ENCODE data around the gene PLAGL2.
"Not testable (repeated sequence)": the region's sequence is repeated elsewhere in the genome, so short reads cannot be mapped to it uniquely, and the experiment has no call there.

The PLAGL2 gene

DNA sequence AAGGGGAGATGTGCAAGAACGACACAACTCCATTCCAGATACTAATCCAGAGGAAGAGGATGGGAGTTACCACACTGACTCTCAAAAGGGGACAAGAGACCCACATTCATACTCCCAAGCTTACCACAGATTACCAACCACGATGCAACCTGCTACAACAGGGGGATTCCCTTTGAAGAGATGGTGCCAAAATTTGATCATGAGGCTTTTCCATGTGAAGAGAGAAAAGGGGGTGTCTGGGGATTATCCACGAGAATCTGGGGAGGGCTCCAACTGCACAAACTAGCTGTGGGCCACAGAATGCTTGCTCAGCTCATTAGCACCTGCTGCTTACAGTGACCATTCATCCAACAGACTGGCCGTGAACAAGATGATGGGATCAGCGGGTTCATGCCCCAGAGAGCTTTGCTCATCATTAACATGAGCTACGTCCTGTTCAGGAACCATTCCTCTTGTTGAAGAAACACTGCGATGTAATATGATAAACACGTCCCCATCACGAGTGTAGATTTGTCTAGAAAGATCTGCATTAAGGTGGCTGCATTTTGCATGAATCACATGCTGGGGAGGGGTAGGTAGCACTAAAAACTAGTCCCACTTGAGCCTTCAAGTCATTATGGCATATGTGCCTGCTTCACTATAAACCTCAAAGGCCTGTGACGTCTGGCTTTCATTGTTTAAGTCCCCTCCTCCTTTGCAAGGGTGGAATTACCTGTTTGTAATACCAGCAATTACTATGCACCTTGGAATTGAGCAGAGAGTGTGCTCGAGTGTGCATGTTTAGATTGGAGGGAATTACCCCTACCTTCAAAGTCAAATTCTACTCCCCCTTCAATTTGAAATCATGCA, 4.0 kb downstream of the PLAGL2 start:
- DNase-seq = no peak

DNA sequence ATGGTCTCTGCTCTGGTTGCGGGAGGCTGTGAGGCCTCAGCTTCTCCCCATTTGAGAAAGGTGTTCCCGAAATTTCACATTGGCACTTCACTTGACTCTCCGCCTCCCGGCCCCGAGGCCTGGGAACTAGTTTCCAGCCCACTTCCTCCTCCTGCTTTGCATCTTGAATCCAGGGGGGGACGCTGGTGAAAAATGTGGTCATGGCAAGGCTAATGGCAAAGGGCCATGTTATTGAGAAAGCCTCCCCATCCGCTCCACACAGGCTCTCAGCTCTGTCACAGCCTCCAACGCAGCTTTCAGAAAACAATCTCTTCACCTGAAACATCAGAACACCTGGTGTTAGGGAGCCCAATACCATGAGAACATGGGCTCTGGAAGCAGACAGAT, 5.6 kb downstream of the PLAGL2 start:
- no peak for DNase-seq

DNA sequence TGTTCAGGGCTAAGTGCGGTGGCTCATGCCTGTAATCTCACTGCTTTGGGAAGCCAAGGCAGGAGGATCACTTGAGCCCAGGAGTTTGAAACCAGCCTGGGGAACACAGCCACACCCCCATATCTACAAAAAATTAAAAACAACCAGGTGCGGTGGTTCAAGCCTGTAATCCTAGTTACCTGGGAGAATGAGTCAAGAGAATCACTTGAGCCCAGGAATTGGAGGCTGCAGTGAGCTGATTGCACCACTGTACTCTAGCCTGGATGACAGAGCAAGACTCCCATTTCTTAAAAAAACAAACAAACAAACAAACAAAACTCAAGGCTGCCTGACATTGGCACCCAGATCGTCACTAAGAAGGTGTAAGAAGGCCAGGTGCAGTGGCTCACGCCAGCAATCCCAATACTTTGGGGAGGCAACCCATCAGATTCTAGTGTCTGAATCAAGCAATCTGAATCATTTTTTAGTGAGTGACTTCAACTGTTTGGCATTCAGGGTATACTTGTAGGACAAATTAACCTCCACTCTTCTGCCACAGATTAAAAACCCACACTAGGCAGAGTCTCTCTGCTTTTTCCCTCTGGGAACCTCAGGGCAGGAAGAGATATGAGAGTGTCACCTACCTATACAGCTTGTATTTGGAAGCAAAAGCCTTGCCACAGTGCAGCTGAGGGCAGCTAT, 6.1 kb downstream of the PLAGL2 start:
- DNase-seq = peak; percentile 29

DNA sequence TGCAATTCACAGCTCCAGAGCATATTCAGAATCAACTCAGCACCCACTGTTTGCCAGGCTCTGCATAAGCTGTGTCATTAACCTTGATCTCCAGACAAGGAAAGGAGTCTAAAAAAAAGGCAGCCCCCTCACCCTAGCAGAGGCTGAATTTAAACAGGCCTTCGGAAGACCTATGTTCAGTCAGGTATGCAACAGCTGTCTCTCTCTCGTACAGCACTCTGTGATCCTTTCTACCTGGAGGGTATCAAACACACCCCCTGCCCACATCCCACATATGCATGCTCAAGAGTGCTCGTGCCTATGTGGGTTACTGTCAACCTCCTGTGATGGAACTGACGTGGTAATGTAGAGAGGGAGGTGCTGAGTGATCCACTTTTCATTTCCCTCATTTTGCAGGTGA, 8.5 kb downstream of the PLAGL2 start:
- DNase-seq = no peak

DNA sequence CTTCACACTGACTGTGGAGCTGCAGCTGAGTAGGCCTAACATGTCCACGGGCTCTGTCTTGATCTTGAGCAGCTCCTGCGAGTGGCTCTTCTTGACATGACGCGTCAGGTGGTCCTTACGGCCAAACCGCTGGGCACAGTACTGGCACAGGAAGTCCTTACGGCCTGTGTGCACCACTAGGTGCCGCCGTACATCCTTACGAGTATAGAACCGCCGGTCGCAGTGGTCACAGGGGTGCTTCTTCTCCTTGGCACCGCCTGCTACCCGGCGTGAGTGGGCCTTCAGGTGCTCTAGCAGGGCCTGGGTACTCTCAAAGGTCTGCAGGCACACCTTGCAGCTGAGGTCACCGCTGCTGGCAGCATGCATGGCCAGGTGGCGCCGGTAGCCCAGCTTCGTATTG, 10.4 kb downstream of the PLAGL2 start:
- DNase-seq = not testable (repeated sequence)

DNA sequence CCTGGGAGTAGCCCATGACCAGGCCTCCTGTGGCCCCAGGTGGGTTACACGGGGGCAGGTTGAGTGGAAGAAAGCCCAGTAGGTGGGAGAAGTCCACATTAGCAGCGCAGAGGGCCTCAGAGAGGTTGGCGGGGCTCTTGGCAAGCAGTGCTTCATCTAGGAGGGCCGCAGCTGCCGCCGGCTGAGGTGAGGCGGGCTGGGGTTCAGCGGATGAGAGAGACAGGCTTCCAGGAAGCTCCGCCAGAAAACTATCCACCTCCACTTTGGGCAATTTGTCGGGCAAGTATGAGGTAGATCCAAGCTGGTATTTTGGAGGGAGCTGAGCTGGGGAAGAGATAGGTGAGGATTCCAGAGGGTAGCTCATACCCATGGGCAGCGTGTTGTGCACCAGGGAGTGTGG, 10.9 kb downstream of the PLAGL2 start:
- not testable (repeated sequence) for DNase-seq

DNA sequence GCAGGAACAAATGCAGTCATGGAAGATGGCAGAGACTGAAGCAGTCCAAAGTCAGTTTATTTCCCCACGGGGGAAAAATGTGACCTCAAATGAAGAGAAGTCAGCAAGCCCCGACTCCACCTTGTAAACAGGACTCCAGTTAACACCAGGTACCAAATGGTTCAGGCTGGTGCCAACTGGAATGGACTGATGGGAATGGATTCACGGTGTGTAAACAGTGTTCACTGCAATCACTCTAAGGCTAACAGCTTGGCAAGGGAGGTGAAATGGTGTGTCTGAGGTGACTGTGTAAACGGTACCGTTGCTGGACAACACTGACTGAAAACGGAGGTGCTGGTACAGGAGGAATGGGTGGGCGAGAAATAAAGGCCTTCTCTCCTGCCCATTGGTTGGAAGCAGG, 12.0 kb downstream of the PLAGL2 start:
- no peak for DNase-seq

DNA sequence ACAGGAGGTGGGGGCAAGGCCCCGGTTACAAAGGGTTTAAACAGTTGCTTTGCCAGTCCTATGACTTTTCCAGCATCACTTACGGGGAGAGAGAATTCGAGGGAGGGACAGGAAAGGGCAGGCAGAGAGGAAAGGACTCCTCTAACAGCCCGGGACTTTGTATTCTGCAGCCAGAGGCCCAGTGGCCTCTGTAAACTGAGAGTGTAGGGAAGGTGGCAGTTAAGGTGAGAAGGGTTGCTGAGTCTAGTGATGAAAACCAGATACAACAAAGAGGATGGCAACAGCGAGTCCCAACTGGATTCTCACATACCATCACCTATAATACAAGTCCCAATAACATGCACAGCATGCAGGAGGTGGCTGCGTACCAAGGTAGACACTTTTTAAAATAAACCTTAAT, 13.5 kb downstream of the PLAGL2 start:
- no peak for DNase-seq

DNA sequence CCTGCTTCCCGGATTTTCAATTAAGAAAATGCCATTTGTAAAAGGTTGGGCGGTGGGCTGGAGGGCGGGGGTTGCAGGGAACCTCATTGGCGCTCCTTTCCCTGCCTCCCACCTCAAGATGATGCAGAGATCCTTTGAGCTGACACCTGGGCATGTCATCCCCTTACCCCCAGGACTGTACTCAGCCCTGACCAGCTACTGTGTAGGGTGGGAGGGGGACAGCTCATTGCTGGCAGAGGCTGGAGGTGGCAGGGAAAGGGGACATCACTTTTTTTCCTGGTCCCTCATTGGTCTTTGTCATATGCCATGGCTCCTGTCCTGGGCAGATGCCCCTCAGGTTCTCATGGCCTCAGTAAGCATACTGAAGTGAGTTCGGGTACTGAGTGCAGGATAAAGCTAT, 14.2 kb downstream of the PLAGL2 start:
- not testable (repeated sequence) for DNase-seq

DNA sequence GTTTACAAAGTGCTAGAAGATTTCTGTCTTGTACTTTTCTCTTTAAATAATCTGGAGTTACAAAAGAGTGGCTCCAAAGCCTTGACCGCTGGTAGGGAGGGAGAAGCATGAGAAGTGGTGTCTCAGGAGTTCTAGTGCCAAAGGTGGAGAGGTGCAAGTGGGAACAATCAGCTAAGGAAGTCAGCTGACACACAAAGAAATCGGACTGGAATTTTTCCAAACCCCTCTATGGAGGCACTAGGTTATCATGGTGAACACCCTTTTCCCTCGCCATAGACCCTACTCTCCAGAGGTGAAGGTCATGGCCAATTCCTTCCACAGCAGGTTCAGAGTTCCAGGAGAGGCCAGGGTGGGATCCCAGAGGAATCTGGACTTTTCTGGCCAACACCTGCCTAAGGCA, 14.8 kb downstream of the PLAGL2 start:
- no peak for DNase-seq

DNA sequence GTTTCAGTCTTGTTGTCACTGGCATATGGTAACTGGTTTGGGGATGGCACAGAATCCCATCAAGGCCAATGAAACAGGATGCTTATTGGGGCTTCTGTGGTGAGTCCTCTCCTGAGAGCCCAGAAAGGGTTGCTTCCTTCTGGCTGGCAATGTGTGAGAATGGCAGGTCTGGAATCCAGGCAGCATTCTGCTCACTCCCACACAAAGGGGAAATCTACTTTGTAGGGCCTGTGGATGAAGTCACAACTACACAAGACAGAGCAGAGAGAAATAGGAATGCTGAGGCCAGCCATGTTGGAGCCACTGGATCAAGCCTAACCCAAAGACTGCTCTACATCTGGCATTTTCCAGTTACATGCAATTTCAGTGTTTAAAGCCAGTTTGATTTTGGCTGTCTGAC, 15.7 kb downstream of the PLAGL2 start:
- DNase-seq = no peak

DNA sequence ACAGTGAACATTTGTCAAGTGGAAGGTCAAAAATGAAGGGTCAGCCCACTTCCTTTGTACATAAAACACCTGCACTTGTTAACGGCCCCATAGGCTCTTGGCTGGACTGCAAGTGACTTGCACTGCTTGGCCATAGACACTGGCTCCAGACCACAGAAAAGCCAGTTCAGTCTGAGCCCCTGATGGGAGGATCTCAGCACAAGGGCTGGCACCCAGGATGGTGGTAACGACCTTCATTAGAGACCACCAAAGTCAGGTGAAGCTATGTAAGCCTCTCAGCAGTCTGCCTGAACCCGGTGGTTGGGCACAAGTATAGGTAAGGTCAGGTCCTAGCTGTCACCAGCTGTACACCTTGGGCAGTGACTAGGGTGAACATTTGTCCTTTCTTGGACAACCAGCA, 16.1 kb downstream of the PLAGL2 start:
- no peak for DNase-seq

DNA sequence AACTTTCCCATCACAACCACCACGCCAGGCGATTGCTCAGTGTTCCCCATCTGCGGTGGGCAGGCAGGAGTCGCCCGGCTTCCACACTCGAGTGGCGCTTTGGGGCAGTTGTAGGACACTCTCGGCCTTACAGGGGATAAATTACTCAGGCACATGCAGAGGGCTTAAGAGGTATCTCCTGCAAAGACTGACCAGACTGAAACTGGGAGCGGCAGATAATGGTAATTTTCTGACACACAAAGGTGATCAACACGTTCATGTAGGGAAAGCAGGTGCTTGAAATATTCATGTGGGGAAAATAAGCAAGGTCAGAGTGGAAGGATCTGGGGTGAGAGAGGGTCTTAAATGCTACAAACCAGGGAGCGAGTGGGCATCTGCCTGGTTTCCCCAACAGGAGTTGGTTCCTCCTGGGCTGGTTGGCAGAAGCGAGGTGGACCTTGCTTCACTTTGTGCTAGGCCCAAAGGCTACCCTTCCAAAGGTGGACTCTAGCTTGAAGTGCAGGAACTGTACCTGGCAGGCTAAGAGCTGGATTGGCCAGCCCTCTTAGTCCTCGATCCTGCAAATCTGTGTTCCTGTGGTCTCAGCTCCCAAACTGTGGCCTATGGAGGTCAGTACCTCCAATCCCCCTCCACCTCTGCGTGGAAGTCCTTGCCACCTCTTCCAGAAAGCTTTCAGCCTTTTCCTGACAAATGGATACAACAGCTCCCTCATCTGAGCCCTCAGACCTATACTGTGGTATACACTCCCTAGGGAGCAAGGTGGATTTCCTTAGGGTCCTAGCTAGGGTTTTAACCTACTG, 16.7 kb downstream of the PLAGL2 start:
- no peak for DNase-seq

DNA sequence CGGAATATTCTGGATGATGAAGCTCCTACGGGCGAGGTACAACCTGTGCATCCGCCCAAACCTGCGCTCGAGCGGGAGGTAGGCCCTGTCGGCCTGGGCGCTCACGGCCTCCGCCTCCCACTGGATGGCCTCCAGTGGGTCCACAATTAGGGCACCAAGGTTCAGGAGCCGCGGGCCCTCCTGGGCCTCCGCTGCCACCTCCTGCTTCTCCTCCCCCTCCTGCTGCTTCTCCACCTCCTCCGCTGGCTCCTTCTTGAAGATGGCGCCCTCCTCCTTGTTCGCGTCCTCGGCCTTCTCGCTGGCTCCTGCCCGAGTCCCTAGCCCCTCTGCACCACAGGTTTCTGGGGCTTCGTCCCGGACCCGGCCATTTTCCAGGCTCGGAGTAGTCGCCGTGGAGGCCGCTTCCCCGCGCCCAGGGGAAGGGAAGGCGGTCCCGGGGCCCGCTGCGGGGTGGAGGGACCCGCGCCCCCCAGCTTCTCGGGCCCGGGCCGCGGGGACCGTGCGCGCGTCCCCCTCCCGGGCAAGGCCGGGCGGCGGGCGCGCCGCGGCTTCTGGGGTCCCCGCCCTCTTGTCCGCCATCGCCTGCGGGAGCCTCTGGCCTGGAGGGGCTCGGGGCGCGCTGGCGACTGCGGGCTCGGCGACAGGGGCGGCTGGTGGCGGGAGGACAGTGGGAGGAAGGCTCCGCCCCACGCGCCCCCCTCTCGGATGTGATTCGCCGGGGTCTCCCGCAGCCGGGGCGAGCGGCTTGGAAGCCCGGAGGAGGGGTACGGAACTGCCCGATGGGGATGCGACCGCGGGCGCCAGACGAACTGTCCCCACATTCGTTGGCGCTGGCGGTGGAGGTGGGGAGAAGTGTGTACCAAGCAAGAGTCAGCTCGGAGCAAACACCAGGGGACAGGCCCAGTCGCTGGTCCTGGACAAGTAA, 17.6 kb downstream of the PLAGL2 start:
- peak; percentile 33 for DNase-seq

DNA sequence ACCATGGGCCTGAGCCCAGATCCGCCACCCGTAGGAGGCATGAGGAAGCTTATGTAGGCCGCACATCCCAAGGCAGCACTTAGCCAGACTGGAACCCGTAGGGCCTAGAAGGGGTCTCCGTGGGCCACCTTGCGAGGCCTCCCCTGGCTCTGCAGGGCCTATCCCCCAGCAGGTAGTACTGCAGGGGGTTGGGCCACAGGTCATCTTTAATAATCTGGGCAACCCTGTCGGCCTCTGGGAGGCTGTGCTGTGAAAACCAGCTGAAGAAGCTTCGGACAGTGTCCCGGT, 18.5 kb downstream of the PLAGL2 start:
- DNase-seq = no peak

DNA sequence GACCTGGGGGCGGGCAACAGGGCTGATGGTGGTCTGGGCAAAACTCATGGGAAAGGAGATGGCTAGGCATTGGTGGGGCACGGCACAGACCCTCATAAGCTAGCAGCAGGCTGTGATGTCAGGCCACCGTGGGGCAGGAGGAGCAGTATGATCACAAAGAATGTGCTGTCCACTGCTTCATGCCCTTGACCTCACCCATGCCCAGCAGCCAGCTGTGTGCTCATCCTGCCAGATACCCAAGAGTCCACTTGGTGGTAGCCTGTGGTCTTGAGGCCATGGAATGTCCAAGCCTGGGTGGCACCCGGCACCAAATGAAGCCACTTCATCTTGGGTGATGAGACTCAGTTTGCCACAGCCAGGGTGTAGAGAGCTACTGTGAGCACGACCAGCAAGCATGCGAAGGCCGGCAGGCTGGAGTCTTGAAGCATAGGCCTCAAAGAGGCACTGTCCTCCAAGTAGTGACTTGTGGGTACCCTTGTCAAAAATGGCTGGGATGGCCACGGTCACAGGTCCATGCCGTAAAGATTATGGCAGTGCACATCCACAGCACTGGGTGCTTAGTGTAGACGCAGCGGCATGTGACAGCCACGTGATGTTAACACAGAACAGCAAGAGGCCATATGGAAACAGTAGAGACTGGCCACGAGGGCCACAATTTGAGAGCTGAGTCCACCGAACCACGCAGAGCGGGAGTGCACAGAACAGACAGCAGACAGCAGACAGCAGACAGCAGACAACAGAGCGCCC, 19.0 kb downstream of the PLAGL2 start:
- DNase-seq = no peak

DNA sequence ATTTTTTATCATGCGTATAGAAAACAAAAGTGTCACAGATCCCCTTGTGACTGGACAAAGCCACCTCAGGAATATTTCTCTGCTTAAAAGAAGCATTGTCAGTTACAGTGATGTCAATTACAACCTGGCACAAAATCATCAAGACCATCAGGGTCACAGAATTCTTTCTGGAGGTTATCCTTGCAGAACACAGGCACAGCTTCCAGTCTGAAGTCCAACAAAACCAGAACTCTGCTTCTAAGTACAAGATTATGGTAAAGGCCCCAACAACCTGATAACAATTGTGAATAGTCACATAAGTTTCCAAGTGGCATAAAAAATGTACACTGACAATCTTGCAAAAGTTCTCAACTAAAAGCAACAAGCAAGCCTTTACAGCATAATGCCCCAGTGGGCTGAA, 21.0 kb downstream of the PLAGL2 start:
- DNase-seq = no peak

DNA sequence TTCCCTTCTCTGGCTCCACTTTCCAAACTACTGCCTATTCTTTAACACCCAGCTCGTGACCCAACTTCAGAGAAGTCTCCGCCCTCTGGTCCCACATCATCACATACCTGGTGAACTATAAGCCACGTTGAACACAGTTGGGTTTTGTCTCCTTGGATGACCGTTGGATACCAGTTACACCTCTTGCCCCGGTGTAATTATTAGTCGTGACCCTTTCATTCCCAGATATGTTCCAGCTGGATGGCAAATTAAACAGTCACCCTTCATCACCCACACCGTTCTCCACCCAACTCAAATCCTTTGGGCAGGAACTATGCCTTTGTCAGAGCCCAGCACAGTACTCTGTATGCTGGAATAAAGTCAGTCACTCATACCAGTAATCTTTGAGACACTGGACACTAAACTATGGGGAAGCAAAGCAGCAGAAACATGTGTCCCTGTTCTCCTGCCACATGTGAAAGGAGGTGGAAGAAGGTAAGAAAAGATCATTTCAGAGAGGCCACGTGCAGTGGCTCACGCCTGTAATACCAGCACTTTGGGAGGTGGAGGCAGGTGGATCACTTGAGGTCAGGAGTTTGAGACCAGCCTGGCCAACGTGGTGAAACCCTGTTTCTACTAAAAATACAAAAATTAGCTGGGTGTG, 22.5 kb downstream of the PLAGL2 start:
- DNase-seq = no peak

DNA sequence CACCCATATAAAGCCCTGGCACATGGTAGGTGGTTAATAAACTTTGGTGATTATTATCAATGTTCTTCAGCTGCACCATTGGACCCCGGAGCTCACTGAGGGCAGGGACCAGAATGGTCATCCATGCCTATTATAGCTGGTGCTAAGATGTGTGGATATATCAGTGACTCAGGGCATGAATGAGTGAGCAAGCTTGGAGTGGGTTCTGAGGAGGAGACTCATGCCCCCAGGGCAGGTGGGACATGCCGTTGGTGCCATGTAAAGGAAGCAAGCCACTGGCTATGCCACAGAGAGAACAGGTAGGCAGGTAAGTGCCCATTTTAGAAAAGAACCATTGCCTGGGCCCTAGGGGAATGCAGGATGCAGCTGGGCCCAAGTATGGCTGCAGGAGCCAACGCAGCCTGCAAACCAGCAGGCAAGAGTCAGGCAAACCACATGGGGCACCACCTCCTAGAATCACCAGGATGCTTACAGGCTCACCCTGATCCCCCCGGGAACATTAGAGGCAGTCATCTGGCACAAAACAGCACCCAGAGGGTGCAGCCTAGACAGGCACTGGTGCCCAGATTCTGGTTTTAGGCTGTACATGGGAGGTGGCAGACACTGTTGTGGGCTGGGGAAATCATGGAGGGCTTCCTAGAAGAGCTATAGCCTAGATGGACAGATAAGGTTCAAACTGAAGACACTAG, 23.5 kb downstream of the PLAGL2 start:
- no peak for DNase-seq

DNA sequence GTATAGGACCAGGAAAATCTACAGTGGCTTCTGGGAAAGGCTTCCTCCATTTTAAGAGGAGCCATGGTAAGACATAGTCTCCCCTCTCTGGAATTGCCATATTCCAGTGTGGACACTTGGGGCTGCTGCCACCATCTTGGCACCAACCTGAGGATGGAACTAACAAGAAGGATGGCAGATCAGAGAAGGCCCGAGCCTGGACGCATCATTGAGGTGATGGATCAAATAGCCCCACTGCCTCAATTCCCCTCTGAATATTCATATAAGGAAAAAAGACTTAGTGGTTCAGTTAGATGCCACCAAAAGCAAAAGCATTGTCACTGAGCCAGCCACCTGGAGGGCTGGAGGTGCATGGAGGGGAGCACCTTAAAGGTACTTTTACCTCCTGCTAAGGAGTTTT, 25.9 kb downstream of the PLAGL2 start:
- DNase-seq = no peak

DNA sequence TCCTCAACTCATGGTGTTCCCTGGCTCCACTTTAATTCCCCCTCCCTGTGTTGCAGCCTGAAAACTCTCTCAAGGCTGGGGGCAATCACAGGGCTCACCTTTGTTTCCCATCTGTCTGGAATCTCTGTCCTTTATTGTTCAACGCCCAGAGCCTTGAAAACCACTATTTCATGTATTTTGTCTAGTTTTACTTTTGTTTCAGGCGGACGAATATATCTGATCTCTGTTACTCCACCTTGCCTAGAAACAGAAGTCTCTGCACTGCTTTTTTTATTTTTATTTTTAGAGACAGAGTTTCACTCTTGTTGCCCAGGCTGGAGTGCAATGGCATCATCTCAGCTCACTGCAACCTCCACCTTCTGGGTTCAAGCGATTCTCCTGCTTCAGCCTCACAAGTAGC, 27.6 kb downstream of the PLAGL2 start:
- DNase-seq = no peak
